Neuronal stem cell (in vitro differentiated cells): ENCODE measurements around the gene DUS2.
"Not testable (repeated sequence)": the region's sequence is repeated elsewhere in the genome, so short reads cannot be mapped to it uniquely, and the experiment has no call there.

Experiments used
- DNase-seq: peaks from one replicate; pipeline ENCODE4 v3.0.0-alpha.2; 2013; ENCODE audit warnings: low spot score
- H2AFZ ChIP-seq: one replicate; pipeline ENCODE4 v1.6.1; 2013; ENCODE audit warnings: mild to moderate bottlenecking, low read length, inconsistent platforms
- H2AK5ac ChIP-seq: 2 replicates; pipeline ENCODE4 v1.6.1; 2013; ENCODE audit warnings: low read depth, mild to moderate bottlenecking, inconsistent platforms, low read length, moderate library complexity, mixed read lengths
- H2BK120ac ChIP-seq: 2 replicates; pipeline ENCODE4 v1.6.1; 2013; ENCODE audit warnings: low read depth, mild to moderate bottlenecking, inconsistent platforms, low read length, moderate library complexity, mixed read lengths
- H2BK12ac ChIP-seq: one replicate; pipeline ENCODE4 v1.6.1; 2013; ENCODE audit warnings: low read length, inconsistent platforms
- H2BK15ac ChIP-seq: 2 replicates; pipeline ENCODE4 v1.6.1; 2013; ENCODE audit warnings: mild to moderate bottlenecking, low read length, inconsistent platforms, mixed read lengths
- H2BK5ac ChIP-seq: one replicate; pipeline ENCODE4 v1.6.1; 2013; ENCODE audit warnings: inconsistent platforms, mild to moderate bottlenecking, low read length, moderate library complexity
- H3K14ac ChIP-seq: one replicate; pipeline ENCODE4 v1.6.1; 2013; ENCODE audit warnings: low read length, inconsistent platforms
- H3K18ac ChIP-seq: 2 replicates; pipeline ENCODE4 v1.6.1; 2013; ENCODE audit warnings: low read length, inconsistent platforms
- H3K23ac ChIP-seq: 2 replicates; pipeline ENCODE4 v1.6.1; 2013; ENCODE audit warnings: low read depth, mild to moderate bottlenecking, mixed read lengths, low read length, inconsistent platforms; ENCODE audit not compliant: poor library complexity
- H3K27ac ChIP-seq: replicated peaks from 3 replicates; pipeline ENCODE4 v1.5.1; 2013; ENCODE audit warnings: low read length, inconsistent platforms
- H3K27me3 ChIP-seq, 3 experiments: 2 replicates each; pipeline ENCODE4 v1.6.1; 2013; ENCODE audit warnings: low read length in 3 of 3, mild to moderate bottlenecking in 2 of 3, inconsistent platforms in 1 of 3, low read depth in 1 of 3, mixed read lengths in 1 of 3, moderate library complexity in 1 of 3; ENCODE audit not compliant: control insufficient read depth in 3 of 3, insufficient read depth in 3 of 3
- H3K36me3 ChIP-seq, 2 donors: replicated peaks in 1 of 2; 2 replicates each; pipeline ENCODE4 v1.6.1; 2013; ENCODE audit warnings: low read length in 2 of 2; ENCODE audit not compliant: control insufficient read depth in 2 of 2, insufficient read depth in 2 of 2
- H3K4ac ChIP-seq: 2 replicates; pipeline ENCODE4 v1.6.1; 2013; ENCODE audit warnings: inconsistent platforms, mild to moderate bottlenecking, low read length, moderate library complexity
- H3K4me1 ChIP-seq, 2 donors: 1 replicate in 1 of 2; 2 replicates in 1 of 2; pipeline ENCODE4 v1.6.1; 2013; ENCODE audit warnings: low read length in 2 of 2, low read depth in 1 of 2; ENCODE audit not compliant: control insufficient read depth in 2 of 2, insufficient read depth in 1 of 2
- H3K4me2 ChIP-seq: one replicate; pipeline ENCODE4 v1.6.1; 2013; ENCODE audit warnings: mild to moderate bottlenecking, low read length, inconsistent platforms; ENCODE audit not compliant: insufficient read depth, poor library complexity, severe bottlenecking
- H3K4me3 ChIP-seq, 2 donors: 2 replicates each; pipeline ENCODE4 v1.5.1; 2013; ENCODE audit warnings: low read length in 2 of 2, mild to moderate bottlenecking in 2 of 2, inconsistent platforms in 1 of 2, moderate library complexity in 1 of 2
- H3K79me1 ChIP-seq: one replicate; pipeline ENCODE4 v1.6.1; 2013; ENCODE audit warnings: low read depth, mild to moderate bottlenecking, inconsistent platforms, low read length, moderate library complexity
- H3K9ac ChIP-seq: one replicate; pipeline ENCODE4 v1.6.1; 2013; ENCODE audit warnings: mild to moderate bottlenecking, low read depth, low read length, inconsistent platforms; ENCODE audit not compliant: poor library complexity
- H3K9me3 ChIP-seq, 2 donors: replicated peaks in 1 of 2; 2 replicates each; pipeline versions ENCODE3 to v1.6.1; 2013; ENCODE audit warnings: low read length in 2 of 2, mild to moderate bottlenecking in 2 of 2, inconsistent platforms in 1 of 2, low read depth in 1 of 2, mixed read lengths in 1 of 2, moderate library complexity in 1 of 2; ENCODE audit not compliant: control insufficient read depth in 2 of 2, insufficient read depth in 1 of 2
- H4K8ac ChIP-seq: one replicate; pipeline ENCODE4 v1.6.1; 2013; ENCODE audit warnings: low read depth, mild to moderate bottlenecking, inconsistent platforms, low read length, moderate library complexity
- H4K91ac ChIP-seq: one replicate; pipeline ENCODE4 v1.6.1; 2013; ENCODE audit warnings: low read length, low read depth, mild to moderate bottlenecking, inconsistent platforms; ENCODE audit not compliant: poor library complexity
- WGBS, 2 donors: extraction: QIAGEN DNeasy Blood & Tissue Kit; methylation state at CpG; one replicate each; pipeline ENCODE4 v1.1.7; 2013; ENCODE audit warnings: missing lambda C conversion rate in 2 of 2, mixed read lengths in 1 of 2; ENCODE audit not compliant: insufficient read length in 2 of 2, insufficient replicate concordance in 1 of 2; ENCODE audit errors: extremely low coverage in 2 of 2; 5-methylcytosine and 5-hydroxymethylcytosine counted together

DUS2 gene

DNA sequence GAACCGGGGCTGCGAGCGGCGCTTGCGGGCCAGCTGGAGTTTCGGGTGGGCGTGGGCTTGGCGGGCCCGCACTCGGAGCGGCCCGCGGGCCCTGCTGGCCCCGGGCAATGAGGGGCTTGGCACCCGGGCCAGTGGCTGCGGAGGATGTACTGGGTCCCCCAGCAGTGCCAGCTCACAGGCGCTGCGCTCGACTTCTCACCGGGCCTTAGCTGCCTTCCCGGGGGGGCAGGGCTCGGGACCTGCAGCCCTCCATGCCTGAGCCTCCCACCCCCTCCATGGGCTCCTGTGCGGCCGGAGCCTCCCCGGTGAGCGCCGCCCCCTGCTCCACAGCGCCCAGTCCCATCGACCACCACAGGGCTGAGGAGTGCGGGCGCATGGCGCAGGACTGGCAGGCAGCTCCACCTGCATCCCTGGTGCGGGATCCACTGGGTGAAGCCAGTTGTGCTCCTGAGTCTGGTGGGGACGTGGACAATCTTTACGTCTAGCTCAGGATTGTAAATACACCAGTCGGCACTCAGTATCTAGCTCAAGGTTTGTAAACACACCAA is 24.8 kb upstream of the DUS2 start:
- not testable (repeated sequence) for H3K4me3 ChIP-seq, H3K9me3 ChIP-seq, DNase-seq, H2AK5ac ChIP-seq, H3K36me3 ChIP-seq, H3K4me1 ChIP-seq, H3K9ac ChIP-seq, H4K8ac ChIP-seq, H2BK120ac ChIP-seq, H3K4me2 ChIP-seq, H3K27ac ChIP-seq, H3K23ac ChIP-seq, H2BK5ac ChIP-seq, H3K27me3 ChIP-seq, H2BK12ac ChIP-seq, H4K91ac ChIP-seq, H3K14ac ChIP-seq, H3K18ac ChIP-seq, H2BK15ac ChIP-seq, H3K4ac ChIP-seq, H3K79me1 ChIP-seq
- H2AFZ ChIP-seq: peak overlapping the region; percentile 63
- WGBS, 2 donors: no CpG with 5 or more reads among the region's 36 CpGs

DNA sequence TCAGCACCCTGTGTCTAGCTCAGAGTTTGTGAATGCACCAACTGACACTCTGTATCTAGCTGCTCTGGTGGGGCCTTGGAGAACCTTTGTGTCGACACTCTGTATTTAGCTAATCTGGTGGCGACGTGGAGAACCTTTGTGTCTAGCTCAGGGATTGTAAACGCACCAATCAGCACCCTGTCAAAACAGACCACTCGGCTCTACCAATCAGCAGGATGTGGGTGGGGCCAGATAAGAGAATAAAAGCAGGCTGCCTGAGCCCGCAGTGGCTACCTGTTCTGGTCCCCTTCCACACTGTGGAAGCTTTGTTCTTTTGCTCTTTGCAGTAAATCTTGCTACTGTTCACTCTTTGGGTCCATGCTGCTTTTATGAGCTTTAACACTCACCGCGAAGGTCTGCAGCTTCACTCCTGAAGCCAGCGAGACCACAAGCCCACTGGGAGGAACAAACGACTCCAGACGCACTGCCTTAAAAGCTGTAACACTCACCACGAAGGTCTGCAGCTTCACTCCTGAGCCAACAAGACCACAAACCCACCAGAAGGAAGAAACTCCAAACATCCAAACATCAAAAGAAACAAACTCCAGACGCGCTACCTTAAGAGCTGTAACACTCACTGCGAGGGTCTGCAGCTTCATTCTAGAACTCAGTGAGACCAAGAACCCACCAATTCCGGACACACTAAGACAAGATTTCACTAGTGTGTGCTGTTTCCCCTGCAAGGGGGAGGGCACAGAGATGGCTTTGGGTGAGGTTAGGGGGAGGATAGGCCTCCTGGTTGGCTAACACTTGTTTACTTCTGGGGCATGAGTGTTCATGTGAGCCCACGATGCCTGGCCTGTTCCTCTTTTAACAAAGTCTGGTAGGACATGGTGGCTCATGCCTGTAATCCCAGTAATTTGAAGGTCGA is 24.1 kb upstream of the DUS2 start, which contains the start of gene DPEP2:
DPEP2 (minus strand) TSS at position 706 of the 910 bp plus-strand sequence. CDS start 6,272 bp downstream, outside the sequence.
- not testable (repeated sequence) for H3K9me3 ChIP-seq, H3K27me3 ChIP-seq, H3K4me3 ChIP-seq, H2BK15ac ChIP-seq, H3K27ac ChIP-seq, H4K8ac ChIP-seq, H3K4me1 ChIP-seq, H3K79me1 ChIP-seq, H3K36me3 ChIP-seq, H2BK120ac ChIP-seq, H3K4ac ChIP-seq, DNase-seq, H2BK12ac ChIP-seq, H3K23ac ChIP-seq, H2AK5ac ChIP-seq, H4K91ac ChIP-seq, H3K9ac ChIP-seq, H2BK5ac ChIP-seq, H3K4me2 ChIP-seq, H3K18ac ChIP-seq
- H3K14ac ChIP-seq: peak within 1 kb of the TSS; percentile 61
- WGBS, 2 donors: no CpG with 5 or more reads among the region's 18 CpGs
- peak within 1 kb of the TSS; percentile 63 for H2AFZ ChIP-seq

DNA sequence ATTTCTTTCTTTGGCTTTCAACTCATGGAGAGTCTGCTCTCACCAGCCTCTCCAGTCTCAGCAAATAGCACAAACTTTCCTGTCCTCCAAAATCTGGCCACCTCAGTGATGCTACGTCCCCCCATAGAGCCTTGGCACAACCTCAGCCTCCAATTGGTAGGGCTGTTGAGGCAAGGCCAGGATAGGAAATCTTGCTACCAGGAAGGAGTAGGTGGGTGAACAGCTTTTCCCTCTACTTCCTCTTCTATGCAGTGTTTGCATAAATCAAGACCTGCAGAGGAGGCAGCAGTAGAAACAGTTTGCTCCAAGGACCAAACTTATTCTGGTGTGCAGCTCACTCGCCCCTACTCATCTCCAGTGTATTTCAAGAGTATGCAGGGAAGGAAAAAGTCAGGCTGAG is 23.1 kb upstream of the DUS2 start:
- no peaks in the 10 kb centered on the region for H3K36me3 ChIP-seq
- no peaks in the 10 kb centered on the region for H3K9me3 ChIP-seq

DNA sequence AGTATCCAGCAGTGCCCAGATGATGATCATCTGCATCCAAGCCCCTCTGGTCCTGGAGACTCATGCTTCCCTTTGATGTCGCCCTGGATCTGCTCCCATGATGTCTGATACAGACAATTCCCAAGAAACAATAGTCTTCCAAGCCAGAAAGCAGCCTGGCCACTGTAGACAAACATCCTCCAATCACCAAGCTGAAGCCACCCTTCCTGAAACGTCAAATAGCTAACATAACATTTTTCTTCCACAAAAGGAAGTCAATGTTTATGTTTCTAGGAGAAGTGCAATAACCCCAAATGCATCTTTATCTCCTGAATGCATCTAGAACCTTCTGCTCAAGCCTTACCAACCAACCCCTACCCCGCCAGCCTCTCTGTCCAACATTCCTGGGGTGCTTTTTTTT is 22.6 kb upstream of the DUS2 start:
- Histone ChIP-seq H3K4ac (no peak overlapping the region), H3K9ac (no peak overlapping the region), H2BK5ac (no peak overlapping the region), H3K4me3 (no peak overlapping the region), H4K91ac (no peak overlapping the region), H3K4me1 (no peaks in the 10 kb centered on the region), H3K27ac (no peak overlapping the region), H2AFZ (no peak overlapping the region), H3K23ac (no peak overlapping the region), H3K9me3 (no peaks in the 10 kb centered on the region), H2BK120ac (no peak overlapping the region), H3K27me3 (peaks cover 0 to 2% (median 0%) of the 10 kb centered on the region in 3 experiments), H2BK12ac (no peak overlapping the region), H4K8ac (no peak overlapping the region), H2BK15ac (no peak overlapping the region), H3K36me3 (no peaks in the 10 kb centered on the region), H2AK5ac (no peak overlapping the region), H3K18ac (no peak overlapping the region), H3K4me2 (no peak overlapping the region), H3K79me1 (no peaks in the 10 kb centered on the region), H3K14ac (no peak overlapping the region)
- no peak for DNase-seq
- no CpG with 5 or more reads among the region's 3 CpGs for WGBS, 2 donors

More for the DNA sequence above, 23.1 kb upstream of the DUS2 start:
- no CpG with 5 or more reads among the region's 2 CpGs for WGBS, 2 donors
- DNase-seq: no peak
- no peak overlapping the region for H2AK5ac ChIP-seq
- H3K9ac ChIP-seq: no peak overlapping the region
- H3K4me2 ChIP-seq: no peak overlapping the region
- no peak overlapping the region for H4K91ac ChIP-seq
- no peak overlapping the region for H2BK12ac ChIP-seq
- no peak overlapping the region for H2AFZ ChIP-seq
- no peak overlapping the region for H2BK5ac ChIP-seq
- H3K27ac ChIP-seq: no peak overlapping the region
- H3K4me1 ChIP-seq: no peaks in the 10 kb centered on the region
- no peak overlapping the region for H3K4me3 ChIP-seq
- peaks cover 0 to 2% (median 0%) of the 10 kb centered on the region in 3 experiments for H3K27me3 ChIP-seq
- H3K14ac ChIP-seq: peak overlapping the region; percentile 61
- H3K79me1 ChIP-seq: no peaks in the 10 kb centered on the region
- no peak overlapping the region for H3K23ac ChIP-seq
- no peak overlapping the region for H4K8ac ChIP-seq
- H2BK120ac ChIP-seq: no peak overlapping the region
- H2BK15ac ChIP-seq: no peak overlapping the region
- no peak overlapping the region for H3K4ac ChIP-seq
- no peak overlapping the region for H3K18ac ChIP-seq
